HG03139 (cell line): ENCODE measurements around the gene NUP160.
"Not testable (repeated sequence)": the region's sequence is repeated elsewhere in the genome, so short reads cannot be mapped to it uniquely, and the experiment has no call there.

Experiments
- ATAC-seq: cut with Tn5 transposase; IDR thresholded peaks from one replicate; pipeline ENCODE4 v1.9.1; 2021; ENCODE audit not compliant: unreplicated experiment

The NUP160 gene

DNA sequence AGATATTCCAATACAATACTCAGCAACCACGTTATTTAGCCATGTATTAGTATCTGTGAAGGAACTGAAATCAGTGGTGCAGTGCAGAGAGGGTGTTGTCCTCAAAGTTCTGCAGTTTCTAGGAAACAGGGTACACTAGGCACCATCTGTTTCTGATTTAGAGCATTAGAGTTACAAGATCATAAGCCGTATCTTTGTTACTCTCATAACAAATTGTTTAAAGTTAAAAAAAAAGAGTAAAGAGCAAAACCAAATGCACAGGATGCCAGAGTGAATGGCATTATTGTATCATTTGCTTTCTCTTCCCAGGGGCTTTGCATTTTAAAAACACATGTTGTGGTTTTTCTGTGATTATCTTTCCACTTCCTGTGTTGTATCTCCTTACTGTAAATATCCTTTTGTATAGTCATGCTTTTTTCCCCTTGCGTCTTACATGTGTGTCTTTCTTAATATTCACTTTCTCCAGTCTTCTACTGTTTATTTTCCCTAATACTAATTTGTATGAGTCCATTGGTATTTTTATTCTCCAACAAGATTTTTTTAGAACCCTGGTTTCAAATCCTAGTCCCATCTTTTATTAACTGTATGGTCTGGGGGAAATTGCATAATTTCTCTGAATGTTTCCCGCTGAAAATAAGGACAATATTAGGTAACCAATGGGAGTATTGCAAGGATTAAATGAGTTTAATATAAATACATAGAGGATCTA, 15.2 kb upstream of the NUP160 start:
- ATAC-seq = peak; percentile 60

DNA sequence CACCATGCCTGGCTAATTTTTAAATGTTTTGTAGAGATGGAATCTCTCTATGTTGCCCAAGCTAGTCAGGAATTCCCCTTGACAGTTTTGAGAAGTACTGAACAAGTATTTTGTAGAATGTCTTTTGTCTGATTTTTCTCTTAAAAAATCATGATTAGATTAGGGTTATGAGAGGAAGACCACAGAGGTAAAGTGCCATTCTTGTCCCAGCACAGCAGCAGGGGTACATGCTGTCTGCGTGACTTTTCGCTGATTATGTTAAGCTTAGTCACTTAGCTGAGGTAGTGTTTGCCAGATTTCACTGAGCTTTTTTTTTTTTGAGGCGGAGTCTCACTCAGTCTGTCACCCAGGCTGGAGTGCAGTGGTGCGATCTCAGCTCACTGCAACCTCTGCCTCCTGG, 13.6 kb upstream of the NUP160 start:
- no peak for ATAC-seq

DNA sequence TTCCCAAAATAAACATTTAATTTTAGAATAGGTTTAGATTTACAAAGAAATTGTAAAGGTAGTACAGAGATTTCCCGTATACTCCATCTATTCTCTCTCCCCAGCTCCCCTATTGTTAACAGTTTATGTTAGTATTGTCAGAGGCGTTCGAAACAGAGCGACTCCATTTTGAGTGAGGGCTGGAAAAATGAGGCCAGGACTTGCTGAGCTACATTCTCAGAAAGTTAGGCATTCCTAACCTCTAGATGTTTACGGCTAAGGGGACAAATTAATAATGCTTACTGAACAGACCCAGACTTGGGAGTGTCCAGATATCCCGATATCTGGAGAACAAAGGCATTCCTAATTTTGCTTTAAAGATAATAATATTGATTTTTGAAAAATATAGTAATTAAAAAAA, 12.4 kb upstream of the NUP160 start:
- no peak for ATAC-seq

DNA sequence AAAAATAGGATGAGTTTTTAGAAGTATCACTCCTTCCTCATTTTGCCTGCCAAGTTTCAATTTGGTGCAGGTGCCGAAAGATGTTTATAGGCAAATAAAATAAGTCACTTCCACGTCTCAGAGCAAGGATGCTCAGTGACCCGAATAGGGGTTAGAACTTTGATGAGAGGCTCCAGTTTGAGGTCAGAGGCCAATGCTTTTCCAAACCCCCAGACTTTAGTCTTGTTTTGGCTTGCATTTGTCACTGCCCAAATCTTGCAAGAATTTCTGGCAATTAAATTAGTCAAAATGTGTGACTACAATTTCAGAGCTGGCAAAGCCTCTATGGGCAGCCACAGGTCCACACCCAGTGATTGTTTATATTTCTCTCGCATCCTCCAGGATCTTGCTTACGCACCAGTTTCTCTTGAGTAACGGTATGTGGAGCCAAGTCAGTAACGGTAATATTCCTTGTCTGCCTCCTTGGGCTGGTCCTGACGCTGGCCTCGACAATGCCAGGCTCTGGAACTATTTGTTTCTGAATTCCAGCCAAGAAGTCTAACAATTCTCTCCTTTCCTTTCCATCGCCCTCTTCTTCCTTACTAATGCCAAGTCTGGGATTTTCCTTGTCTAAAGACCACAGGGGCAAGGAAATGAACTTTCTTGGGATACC, 9.9 kb upstream of the NUP160 start:
- no peak for ATAC-seq

DNA sequence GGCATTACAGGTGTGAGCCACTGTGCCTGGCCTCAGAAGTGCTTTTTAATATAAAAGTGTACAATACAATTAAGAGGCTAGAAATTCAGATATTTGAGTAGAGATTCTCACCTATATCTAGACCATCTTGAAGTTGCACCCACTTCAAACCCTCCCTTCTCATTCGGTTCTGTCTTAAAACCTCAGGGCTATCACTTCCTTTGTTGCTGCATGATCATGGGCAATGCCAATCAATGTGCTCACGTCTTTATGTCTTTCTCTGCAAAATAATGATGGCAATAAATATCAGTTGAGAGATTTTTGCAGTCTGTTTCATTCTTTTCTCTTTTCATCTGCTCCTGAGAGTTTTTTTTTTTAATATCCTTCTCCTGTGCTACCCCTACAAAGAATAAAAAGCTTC, 9.3 kb upstream of the NUP160 start:
- ATAC-seq = no peak

DNA sequence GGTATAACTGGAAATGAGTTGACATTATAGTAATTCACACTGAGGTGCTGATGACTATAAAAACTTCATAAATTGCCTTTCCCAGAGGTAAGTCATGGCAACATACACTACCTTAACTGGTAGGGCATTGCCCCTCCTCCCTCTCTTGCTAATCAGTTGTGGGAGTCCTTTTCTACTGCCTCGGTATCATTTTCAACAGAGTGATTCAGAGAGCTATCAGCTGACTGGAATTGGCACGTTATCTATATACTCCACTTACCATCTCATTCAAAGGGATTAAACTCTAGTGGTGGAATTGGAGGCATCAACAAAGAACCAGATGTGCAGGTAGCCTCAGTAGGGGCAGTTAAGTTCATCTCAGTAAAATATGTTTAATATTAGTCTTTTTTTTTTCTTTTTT, 8.0 kb upstream of the NUP160 start:
- ATAC-seq = no peak

DNA sequence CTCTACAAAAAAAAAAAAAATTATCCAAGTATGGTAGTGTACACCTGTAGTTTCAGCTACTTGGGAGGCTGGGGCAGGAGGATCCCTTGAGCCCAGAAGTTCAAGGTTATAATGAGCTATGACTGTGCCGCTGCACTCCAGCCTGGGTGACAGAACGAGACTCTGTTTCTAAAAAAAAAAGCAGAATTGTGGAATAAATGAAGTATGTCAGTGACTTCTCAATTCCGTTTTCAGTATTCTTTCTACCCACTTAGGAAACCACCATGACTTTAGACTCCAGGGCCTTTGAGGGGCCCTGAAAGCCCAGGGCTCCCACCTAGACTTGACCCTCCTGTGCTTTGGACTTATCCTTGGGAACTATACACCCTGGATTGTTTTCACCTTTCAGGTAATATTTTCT, 6.5 kb upstream of the NUP160 start:
- peak; percentile 37 for ATAC-seq

DNA sequence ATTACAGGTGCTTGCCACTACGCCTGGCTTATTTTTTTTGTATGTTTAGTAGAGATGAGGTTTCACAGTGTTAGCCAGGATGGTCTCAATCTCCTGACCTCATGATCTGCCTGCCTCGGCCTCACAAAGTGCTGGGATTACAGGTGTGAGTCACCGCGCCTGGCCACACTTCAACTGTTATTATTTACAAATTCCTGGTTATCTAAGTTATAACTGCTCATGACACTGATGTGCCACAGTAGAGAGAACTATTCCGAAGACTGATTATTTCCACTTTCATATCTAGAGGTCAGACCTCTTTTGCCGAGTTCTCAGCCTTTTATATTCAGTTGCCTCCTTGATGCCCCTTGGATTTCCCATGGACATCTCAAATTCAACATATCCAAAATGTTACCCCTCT, 3.9 kb upstream of the NUP160 start:
- ATAC-seq = no peak

DNA sequence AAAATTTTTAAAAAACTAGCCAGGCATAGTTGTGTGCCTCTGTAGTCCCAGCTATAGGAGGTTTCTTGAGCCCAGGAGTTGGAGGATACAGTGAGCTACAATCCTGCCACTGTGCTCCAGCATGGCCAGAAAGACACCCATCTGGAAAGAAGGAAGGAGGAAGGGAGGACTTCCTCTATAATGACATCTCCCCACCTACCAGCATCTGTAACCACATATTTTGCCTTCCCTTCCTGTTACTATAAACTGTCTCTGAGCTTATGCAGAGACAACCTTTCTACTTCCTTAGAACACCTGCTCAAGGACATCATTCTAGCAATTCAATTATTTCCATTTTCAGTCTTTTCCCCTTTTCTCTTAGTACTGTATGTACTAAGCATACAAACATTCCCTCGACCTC, 2.2 kb upstream of the NUP160 start:
- no peak for ATAC-seq

DNA sequence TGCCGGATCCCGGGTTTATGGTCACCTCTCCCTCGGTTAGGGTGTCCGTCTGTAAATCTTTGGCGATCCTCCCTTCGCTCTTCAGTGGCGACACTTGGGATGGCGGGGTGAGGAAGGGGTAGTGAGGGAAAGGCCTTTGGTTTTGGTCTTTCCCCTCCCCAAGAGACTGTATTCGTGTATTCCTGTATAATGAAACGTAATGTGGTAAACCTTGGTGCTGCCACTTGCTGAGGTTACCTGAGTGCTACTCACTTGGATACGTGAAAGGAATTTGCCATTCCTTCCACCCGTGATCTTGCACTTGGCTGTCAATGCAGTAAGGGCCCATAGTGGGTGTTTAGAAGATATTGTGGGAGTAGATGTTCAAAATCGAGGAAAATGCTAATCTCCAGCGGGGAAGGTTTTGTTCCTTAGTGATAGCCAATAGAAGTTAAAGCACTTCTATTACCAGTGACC, 578 bp upstream of the NUP160 start:
- ATAC-seq = no peak

DNA sequence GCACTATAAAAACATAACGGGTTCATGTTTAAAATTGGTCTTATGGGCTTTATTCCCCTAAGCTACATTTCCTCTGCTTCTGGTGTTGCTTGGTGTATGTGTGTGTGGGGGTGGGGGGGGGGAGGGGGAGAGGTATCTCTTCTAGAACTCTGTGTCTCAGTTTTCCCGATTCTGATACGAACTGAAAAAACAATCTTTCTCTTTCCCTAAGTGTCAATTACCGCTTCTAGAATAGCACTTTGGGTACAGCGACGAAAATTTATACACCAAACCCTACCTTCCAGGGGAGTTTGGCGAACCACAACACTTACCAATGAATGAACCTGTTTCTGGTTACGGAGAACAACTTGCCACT, 636 bp downstream of the NUP160 start:
- ATAC-seq = no peak

DNA sequence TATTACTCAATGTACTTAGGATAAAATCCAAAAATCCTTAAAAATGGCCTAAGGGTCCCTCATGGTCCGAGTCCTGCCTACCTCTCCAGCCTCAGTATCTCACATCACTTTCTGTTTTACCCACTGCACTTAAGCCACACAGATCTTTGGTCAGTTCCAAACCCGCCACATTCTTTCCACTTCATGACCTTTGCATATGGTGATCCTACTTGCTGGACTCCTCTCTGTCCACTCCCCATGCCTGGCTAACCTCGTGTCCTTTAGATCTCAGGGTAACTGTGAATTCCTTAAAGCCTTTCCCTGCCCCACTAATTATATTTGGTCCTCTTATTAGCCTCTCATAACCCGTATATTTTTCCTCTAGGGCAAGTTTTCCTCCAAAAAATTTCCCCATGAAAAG, 1.2 kb downstream of the NUP160 start:
- no peak for ATAC-seq

DNA sequence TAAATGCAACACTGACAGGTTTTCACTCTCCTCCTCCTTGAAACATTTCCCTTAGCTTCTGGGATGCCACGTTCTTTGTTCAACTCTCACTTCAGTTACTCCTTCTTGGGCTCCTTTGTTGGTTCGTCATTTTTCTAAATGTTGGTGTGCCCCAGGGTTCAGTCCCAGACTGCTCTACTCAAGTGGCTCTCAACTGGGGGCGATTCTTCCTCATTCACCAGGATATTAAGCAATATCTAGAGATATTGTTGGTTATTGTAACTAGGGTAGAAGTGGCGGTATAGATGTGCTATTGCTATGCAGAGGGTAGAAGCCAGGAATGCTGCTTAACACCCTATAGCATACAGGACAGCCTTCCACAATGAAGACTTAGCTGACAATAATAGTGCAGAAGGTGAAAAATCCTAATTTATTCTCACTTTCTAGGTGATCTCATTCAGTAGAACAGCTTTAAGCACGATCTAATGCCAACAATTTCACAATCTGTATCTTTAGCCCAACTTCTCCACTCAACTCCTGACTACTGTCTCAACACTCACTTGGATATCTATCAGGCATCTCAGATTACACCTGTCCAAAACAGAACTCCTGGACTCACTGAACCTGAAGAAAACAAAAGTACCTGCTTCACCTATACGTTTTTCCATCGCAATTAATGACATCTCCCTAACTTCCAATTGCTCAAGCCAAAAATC, 4.6 kb downstream of the NUP160 start:
- no peak for ATAC-seq

DNA sequence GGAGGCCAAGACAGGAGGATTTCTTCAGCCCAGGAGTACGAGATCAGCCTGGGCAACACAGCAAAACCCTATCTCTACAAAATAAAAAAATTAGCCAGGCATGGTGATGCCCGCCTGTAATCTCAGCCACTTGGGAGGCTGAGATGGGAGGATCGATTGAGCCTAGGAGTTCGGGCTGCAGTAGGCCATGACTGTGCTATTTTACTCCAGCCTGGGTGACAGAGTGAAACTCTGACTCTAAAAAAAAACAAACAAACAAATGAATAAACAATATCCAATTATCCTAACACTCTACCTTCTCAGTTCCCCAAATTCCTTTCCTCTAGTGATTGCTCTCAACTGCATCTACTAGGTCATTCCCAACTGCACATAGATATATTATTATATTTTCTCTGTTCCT, 5.4 kb downstream of the NUP160 start:
- no peak for ATAC-seq

DNA sequence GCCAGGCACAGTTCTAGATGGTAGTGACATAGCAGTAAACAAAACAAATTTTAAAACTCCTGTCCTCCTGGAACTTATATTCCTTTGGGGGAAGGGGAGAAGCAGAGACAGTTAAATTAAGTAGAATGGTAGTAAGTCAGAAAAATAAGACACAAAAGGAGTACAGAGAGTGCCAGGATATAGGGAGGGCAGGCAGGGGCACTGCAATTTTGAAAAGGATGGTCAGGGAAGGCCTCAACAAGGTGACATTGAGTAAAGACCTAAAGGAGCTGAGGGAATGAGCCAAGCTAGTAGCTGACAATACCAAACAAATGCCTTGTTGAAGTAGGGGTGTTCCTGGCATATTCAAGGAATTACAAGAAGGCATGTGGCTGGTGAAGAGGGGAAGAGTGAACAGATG, 10.2 kb downstream of the NUP160 start:
- ATAC-seq = no peak

DNA sequence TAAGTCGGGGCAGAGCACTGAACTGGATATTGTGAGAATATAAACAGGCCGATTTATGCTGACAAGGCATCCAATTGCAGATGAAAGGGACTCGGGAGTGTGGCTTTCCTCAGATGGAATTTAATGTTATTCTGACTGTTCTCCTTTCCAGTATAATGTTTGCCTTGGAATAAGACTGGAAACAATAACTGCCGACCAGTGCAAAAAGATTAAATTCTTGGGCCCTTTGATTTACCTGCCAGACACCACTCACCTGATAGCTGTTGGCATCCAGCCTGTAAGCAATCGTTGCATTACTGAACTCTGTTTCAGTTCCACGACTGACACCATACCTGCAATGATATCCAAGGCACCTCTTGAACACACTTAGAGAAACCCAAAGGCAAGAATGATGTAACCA, 10.9 kb downstream of the NUP160 start:
- no peak for ATAC-seq

DNA sequence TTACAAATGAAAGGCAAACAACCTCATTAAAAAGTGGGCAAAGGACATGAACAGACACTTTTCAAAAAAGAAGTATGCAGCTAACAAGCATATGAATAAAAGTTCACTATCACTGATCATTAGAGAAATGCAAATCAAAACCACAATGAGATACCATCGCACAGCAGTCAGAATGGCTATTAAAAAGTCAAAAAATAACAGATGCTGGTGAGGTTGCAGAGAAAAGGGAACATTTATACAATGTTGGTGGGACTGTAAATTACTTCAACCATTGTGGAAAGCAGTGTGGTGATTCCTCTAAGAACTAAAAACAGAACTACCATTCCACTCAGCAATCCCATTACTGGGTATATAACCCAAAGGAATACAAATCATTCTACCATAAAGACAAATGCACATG, 18.1 kb downstream of the NUP160 start:
- ATAC-seq = not testable (repeated sequence)

DNA sequence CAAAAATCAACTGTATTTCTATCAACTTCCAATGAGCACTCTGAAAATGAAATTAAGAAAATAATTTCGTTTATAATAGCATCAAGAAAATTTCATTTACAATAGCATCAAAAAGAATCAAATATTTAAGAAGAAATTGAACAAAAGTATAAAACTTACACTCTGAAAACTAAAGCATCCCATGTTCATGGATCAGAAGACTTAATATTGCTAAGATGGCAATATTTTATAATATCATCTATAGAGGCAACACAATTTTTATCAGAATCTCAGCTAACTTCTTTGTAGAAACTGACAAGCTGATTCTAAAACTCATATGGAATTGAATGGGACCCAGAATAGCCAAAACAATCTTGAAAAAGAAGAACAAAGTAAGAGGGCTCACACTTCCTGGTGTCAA, 19.9 kb downstream of the NUP160 start:
- ATAC-seq = no peak

DNA sequence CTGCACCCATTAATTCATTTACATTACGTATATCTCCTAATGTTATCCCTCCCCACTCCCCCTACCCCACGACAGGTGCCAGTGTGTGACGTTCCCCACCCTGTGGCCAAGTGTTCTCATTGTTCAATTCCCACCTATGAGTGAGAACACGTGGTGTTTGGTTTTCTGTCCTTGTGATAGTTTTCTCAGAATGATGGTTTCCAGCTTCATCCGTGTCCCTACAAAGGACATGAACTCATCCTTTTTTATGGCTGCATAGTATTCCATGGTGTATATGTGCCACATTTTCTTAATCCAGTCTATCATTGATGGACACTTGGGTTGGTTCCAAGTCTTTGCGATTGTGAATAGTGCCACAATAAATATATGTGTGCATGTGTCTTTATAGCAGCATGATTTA, 25.5 kb downstream of the NUP160 start:
- not testable (repeated sequence) for ATAC-seq

DNA sequence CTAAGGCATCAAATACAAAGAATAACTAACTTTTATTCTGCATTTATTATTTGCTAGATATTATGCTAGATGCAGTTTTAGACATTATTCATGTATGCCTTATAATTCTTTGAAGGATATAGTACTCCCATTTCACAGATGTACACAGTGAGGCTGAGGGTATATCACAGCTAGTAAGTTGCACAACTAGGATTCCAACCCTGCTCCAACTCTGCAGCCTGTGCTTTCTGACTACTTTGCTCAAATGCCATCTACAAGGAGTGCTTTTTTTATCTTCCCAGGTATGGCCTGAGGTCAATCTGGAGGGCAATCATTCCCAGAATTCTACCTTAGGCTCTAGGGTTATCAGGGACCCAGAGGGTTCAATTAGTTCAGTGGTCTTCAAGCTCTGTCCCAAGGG, 28.4 kb downstream of the NUP160 start:
- no peak for ATAC-seq

DNA sequence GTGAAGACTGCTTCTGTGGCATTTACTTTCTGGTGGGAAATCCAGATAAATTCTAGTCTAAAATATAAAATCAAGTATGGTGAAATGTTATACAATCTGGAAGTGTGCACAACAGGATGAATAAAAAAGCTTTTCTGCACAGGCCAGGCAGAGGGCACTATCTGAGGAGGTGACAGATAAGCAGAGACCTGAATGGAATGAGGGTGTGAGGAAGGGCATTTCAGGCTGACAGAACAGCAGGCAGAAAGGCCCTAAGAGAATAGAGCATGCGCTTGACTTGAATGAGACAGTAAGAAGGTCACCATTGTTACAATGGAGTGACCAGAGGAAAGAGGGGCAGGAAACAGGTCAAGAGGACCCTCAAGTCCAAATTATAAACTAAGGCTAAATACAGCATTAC, 47.4 kb downstream of the NUP160 start:
- ATAC-seq = no peak

DNA sequence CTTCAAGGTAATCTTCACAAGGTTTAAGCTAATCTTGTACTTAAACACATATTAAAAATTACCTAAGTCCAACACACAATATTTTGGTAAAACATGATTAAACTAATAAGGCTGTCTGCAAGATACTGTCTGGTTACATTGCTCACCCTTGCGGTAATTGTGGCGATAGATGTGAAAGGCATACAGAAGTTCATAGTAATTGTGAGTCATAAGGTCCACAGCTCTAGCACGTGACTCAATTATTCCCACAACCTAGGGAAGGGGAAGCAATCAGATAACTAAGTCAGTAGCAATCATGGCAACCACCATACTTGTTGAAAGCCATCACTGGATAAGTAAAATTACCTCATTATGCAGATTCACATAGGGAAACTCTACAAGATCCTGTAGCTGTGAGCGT, 50.5 kb downstream of the NUP160 start:
- ATAC-seq = no peak
